Suprapubic skin (tissue), 4 donors: ENCODE measurements around the gene PDYN.

Experiments
- CTCF ChIP-seq, 2 donors: fragments of 200-600 bp in 1 of 2; fragments of 450-650 bp in 1 of 2; sonication (generic) in 1 of 2; IDR thresholded peaks; one replicate each; pipeline ENCODE4 v1.5.1; 2016 to 2019; ENCODE audit warnings: antibody characterized with exemption in 2 of 2, mild to moderate bottlenecking in 1 of 2, moderate library complexity in 1 of 2
- EP300 ChIP-seq: sonication (generic); formaldehyde crosslinking; IDR thresholded peaks from one replicate; pipeline ENCODE4 v1.6.1; 2017; ENCODE audit warnings: antibody characterized with exemption
- POLR2A ChIP-seq, 2 donors: fragments of 450-650 bp; IDR thresholded peaks; one replicate each; pipeline ENCODE4 v1.6.1; 2017; ENCODE audit warnings: antibody characterized with exemption in 2 of 2, mild to moderate bottlenecking in 2 of 2, moderate library complexity in 2 of 2
- POLR2AphosphoS5 ChIP-seq, 3 donors: sonication (generic); formaldehyde crosslinking; IDR thresholded peaks; one replicate each; pipeline ENCODE4 v1.6.1; 2017; ENCODE audit warnings: antibody characterized with exemption in 3 of 3

GRCh38 chr20:2004171-2004570, 10.3 kb upstream of the PDYN start:
- TF ChIP-seq CTCF (IDR thresholded peaks at IDR 0.05) = no peak
- TF ChIP-seq POLR2A (IDR thresholded peaks at IDR 0.05) = no peak
- no peak for TF ChIP-seq EP300
- no peak for TF ChIP-seq POLR2AphosphoS5 (IDR thresholded peaks at IDR 0.05)
